Vagina (tissue), 2 donors: ENCODE data around the gene CACNA1C. TPM values are rescaled to one million over a fixed set of nuclear protein-coding genes. Genes with fewer than 3 reads are reported as not detected.

Source experiments
- DNase-seq, 2 donors: peaks; one replicate each; pipeline ENCODE4 v3.0.0-alpha.2; 2017; ENCODE audit errors: extremely low spot score in 2 of 2
- H3K27ac ChIP-seq: fragments of 200-600 bp; sonication (generic); one replicate; pipeline ENCODE4 v1.5.1; 2019
- H3K27me3 ChIP-seq: fragments of 200-600 bp; sonication (generic); one replicate; pipeline ENCODE4 v1.5.1; 2019
- H3K36me3 ChIP-seq, 2 donors: fragments of 200-600 bp; sonication (generic); one replicate each; pipeline ENCODE4 v1.5.1; 2017 to 2019
- H3K4me1 ChIP-seq: fragments of 200-600 bp; sonication (generic); one replicate; pipeline ENCODE4 v1.5.1; 2019
- H3K4me3 ChIP-seq, 2 donors: fragments of 200-600 bp; sonication (generic); 1 replicate in 1 of 2; 2 replicates in 1 of 2; pipeline ENCODE4 v1.5.1; 2016 to 2019
- H3K9me3 ChIP-seq: fragments of 200-600 bp; sonication (generic); one replicate; pipeline ENCODE4 v1.5.1; 2019
- POLR2A ChIP-seq, 2 donors: fragments of 450-650 bp; IDR thresholded peaks; one replicate each; pipeline ENCODE4 v1.6.1; 2017; ENCODE audit warnings: antibody characterized with exemption in 2 of 2, mild to moderate bottlenecking in 2 of 2, moderate library complexity in 2 of 2
- POLR2AphosphoS5 ChIP-seq, 2 donors: sonication (generic); formaldehyde crosslinking; IDR thresholded peaks; one replicate each; pipeline ENCODE4 v1.9.0; 2017; ENCODE audit warnings: antibody characterized with exemption in 2 of 2, mild to moderate bottlenecking in 2 of 2, low read depth in 1 of 2; ENCODE audit not compliant: insufficient read depth in 1 of 2
- intact Hi-C: fragments of 100-400 bp; cut with DNase I; formaldehyde crosslinking; loops from one replicate; pipeline ENCODE4 v1.15.1; 2023
- total RNA-seq: library from RNA; depleted of rRNA; stranded (reverse); fragments of >200 nt; gene quantifications from one replicate; pipeline ENCODE4 v1.2.3, GENCODE V29; 2016
- TF ChIP-seq, protein P1 (sequence below), 3 experiments: fragments of 450-650 bp in 2 of 3; fragments of 200-600 bp in 1 of 3; sonication (generic) in 1 of 3; IDR thresholded peaks; one replicate each; pipeline ENCODE4 v1.5.1; 2017 to 2019; ENCODE audit warnings: antibody characterized with exemption in 3 of 3, mild to moderate bottlenecking in 2 of 3, moderate library complexity in 2 of 3

Gene CACNA1C
- total RNA-seq, 1 donor from 2014 or later = 9.8 TPM

DNA sequence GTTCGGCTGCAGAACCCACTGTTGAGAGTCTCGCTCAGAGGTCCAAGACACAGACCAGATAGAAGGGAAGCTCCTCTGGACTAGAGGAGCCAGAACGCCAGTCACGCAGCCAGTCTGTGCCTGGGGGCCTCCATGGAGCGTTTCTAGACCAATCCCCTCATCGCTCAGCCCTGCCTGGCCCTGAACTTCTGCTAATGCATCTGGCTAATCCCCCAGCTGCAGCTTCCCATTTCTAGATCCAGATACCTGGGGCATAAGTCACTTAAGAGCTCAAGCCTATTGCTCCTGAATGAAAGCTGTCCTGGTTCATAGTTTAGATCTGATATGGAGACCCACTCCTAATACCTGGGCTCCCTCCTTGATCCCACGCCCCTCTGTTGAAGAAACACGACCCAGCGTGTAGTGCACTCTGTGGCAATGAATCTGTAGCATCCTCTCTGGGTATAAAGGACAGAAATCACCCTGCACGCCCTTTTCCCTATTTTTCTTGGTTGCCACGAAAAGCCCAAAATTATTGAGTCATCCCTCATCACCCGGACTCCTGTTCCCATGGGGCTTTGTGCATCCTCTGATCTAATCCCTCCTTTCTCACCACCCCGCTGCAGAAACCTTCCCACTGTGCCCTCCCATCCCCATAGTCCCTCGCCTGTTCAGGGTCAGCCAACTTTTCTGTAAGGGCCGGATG, 400.4 kb downstream of the CACNA1C start:
- TF ChIP-seq, protein P1, sequence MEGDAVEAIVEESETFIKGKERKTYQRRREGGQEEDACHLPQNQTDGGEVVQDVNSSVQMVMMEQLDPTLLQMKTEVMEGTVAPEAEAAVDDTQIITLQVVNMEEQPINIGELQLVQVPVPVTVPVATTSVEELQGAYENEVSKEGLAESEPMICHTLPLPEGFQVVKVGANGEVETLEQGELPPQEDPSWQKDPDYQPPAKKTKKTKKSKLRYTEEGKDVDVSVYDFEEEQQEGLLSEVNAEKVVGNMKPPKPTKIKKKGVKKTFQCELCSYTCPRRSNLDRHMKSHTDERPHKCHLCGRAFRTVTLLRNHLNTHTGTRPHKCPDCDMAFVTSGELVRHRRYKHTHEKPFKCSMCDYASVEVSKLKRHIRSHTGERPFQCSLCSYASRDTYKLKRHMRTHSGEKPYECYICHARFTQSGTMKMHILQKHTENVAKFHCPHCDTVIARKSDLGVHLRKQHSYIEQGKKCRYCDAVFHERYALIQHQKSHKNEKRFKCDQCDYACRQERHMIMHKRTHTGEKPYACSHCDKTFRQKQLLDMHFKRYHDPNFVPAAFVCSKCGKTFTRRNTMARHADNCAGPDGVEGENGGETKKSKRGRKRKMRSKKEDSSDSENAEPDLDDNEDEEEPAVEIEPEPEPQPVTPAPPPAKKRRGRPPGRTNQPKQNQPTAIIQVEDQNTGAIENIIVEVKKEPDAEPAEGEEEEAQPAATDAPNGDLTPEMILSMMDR (IDR thresholded peaks at IDR 0.05) = no peak
- TF ChIP-seq POLR2A (IDR thresholded peaks at IDR 0.05) (no peak), POLR2AphosphoS5 (IDR thresholded peaks at IDR 0.05; ENCODE audit: insufficient read depth in 1 of 2, low read depth in 1 of 2) (no peak)
- Histone ChIP-seq H3K9me3 (no peaks in the 10 kb centered on the region), H3K36me3 (no peaks in the 10 kb centered on the region), H3K4me1 (no peaks in the 10 kb centered on the region), H3K4me3 (no peak overlapping the region), H3K27ac (no peak overlapping the region), H3K27me3 (no peaks in the 10 kb centered on the region)
- intact Hi-C loops = no loop called here
- DNase-seq = no peak

DNA sequence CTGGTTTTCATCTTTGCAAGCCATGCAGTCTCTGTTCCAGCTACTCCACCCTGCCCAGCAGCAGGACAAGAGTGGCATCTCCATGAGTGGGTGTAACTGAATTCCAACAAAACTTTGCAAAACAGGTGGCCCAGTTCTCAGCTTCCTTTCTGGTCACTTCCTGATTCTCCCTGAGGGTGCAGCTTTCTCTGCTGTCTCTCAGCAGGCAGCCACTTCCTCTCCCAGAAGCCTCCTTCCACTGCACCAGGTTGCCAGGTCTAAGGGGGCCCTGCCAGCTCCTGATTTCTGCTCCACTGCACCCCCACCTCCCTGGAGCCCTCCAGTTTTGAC, 400.9 kb downstream of the CACNA1C start:
- TF ChIP-seq POLR2AphosphoS5 (IDR thresholded peaks at IDR 0.05; ENCODE audit: insufficient read depth in 1 of 2, low read depth in 1 of 2) = no peak
- TF ChIP-seq, protein P1 (IDR thresholded peaks at IDR 0.05) = no peak
- TF ChIP-seq POLR2A (IDR thresholded peaks at IDR 0.05) = no peak
- no peaks in the 10 kb centered on the region for H3K4me1 ChIP-seq
- H3K36me3 ChIP-seq = no peaks in the 10 kb centered on the region
- H3K27ac ChIP-seq = no peak overlapping the region
- no peak overlapping the region for H3K4me3 ChIP-seq
- intact Hi-C loops = no loop called here
- H3K27me3 ChIP-seq = no peaks in the 10 kb centered on the region
- no peak for DNase-seq
- H3K9me3 ChIP-seq = no peaks in the 10 kb centered on the region

DNA sequence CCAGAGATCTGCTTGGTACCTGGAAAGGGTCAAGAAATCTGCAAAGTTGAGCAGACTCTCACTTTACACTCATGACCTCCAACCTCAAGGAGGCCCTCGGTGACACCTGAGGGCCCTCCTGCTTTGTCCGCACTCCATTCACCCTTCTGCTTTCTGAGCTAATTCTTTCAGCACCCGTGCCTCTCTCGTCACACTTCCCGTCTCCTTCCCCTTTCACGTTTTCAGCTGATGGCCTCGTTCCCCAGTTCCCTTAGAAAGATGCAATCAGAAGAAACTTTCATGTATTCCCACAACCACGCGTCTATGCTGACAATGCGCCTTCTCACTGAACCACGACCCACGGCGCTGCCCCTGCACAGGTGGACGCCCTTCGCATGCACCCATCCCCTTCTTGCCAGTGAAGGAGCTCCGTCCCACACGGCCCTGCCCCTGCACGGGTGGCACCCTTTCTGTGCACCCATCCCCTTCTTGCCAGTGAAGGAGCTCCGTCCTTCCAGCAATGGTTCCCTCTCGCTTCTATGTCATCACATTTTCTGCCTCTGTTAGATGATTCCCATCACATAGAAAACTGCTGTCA, 401.9 kb downstream of the CACNA1C start:
- Histone ChIP-seq H3K36me3 (no peaks in the 10 kb centered on the region), H3K27me3 (no peaks in the 10 kb centered on the region), H3K4me1 (no peaks in the 10 kb centered on the region), H3K27ac (no peak overlapping the region), H3K9me3 (no peaks in the 10 kb centered on the region), H3K4me3 (no peak overlapping the region)
- intact Hi-C loops = no loop called here
- no peak for DNase-seq
- TF ChIP-seq, protein P1 (IDR thresholded peaks at IDR 0.05) = no peak
- TF ChIP-seq POLR2AphosphoS5 (IDR thresholded peaks at IDR 0.05; ENCODE audit: insufficient read depth in 1 of 2, low read depth in 1 of 2) (no peak), POLR2A (IDR thresholded peaks at IDR 0.05) (no peak)

- no peak for DNase-seq
- Histone ChIP-seq H3K27me3 (no peaks in the 10 kb centered on the region), H3K9me3 (no peaks in the 10 kb centered on the region), H3K27ac (no peak overlapping the region), H3K4me3 (no peak overlapping the region), H3K36me3 (no peaks in the 10 kb centered on the region), H3K4me1 (no peaks in the 10 kb centered on the region)
- intact Hi-C loops = no loop called here
- TF ChIP-seq POLR2AphosphoS5 (IDR thresholded peaks at IDR 0.05; ENCODE audit: insufficient read depth in 1 of 2, low read depth in 1 of 2) (no peak), POLR2A (IDR thresholded peaks at IDR 0.05) (no peak)
- TF ChIP-seq, protein P1 (IDR thresholded peaks at IDR 0.05) = no peak
Observed at GRCh38 chr12:2455410-2455809, 402.6 kb downstream of the CACNA1C start.

DNA sequence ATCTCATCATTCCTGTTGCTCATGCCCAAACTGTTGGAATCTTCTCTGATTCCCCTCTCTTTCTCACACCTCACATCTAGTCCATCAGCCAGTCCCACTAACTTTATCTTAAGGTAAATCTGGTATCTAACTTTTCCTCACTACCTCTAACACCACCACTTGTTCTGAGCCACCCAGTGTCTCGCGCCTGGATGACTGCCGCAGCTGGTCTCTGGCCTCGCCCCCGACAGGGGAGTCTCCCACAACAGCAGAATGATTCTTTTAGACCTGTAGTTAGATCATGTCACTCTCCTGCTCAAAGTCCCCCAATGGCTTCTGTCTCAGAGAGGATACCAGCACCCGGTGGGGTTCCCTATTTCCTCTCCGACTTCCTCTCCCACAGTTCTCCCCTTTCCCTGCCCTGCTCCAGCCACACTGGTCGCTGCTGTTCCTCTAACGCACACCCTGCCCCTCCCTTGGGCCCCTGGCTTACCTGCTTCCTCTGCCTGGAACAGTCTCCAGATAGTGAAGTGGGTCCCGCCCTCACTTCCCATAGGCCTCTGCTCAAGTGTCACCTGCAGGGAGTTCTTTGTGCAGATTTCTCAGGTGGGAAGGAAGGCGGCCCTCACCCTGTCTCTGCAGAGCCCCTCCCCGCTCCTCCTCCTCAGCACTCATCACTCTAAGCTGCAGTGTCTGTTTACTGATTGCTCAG, 403.5 kb downstream of the CACNA1C start:
- TF ChIP-seq POLR2AphosphoS5 (IDR thresholded peaks at IDR 0.05; ENCODE audit: insufficient read depth in 1 of 2, low read depth in 1 of 2) (no peak), POLR2A (IDR thresholded peaks at IDR 0.05) (no peak)
- TF ChIP-seq, protein P1 (IDR thresholded peaks at IDR 0.05) = no peak
- intact Hi-C loops = no loop called here
- Histone ChIP-seq H3K36me3 (no peaks in the 10 kb centered on the region), H3K4me3 (no peak overlapping the region), H3K27me3 (no peaks in the 10 kb centered on the region), H3K27ac (no peak overlapping the region), H3K9me3 (no peaks in the 10 kb centered on the region), H3K4me1 (no peaks in the 10 kb centered on the region)
- no peak for DNase-seq
